ENCODE data around the gene CYBRD1.

CYBRD1 gene

GRCh38 chr2:171490577-171490976, 31.7 kb upstream of the CYBRD1 start:
- TF ChIP-seq PATZ1 (CRISPR knock-in tag; IDR thresholded peaks at IDR 0.05; ENCODE audit: borderline replicate concordance), result no peak
- no peak for TF ChIP-seq CSDC2 (CRISPR knock-in tag; IDR thresholded peaks at IDR 0.05)
- no peak for TF ChIP-seq POU6F1 (CRISPR knock-in tag; IDR thresholded peaks at IDR 0.05; ENCODE audit: borderline replicate concordance, low read depth)
- TF ChIP-seq ESRRG (CRISPR knock-in tag; IDR thresholded peaks at IDR 0.05), result no peak
- TF ChIP-seq TSHZ2 (CRISPR knock-in tag; IDR thresholded peaks at IDR 0.05), result no peak
- TF ChIP-seq PPARA (CRISPR knock-in tag; IDR thresholded peaks at IDR 0.05; ENCODE audit: borderline replicate concordance), result no peak
- no peak for TF ChIP-seq ZNF8 (CRISPR knock-in tag; IDR thresholded peaks at IDR 0.05)
- no peak for TF ChIP-seq SNAI2 (CRISPR knock-in tag; IDR thresholded peaks at IDR 0.05)
- no peak for TF ChIP-seq ZFP30 (CRISPR knock-in tag; IDR thresholded peaks at IDR 0.05)
- TF ChIP-seq ZC3H10 (CRISPR knock-in tag; IDR thresholded peaks at IDR 0.05), result no peak
- TF ChIP-seq RARB (CRISPR knock-in tag; IDR thresholded peaks at IDR 0.05), result no peak
- TF ChIP-seq ARNTL (CRISPR knock-in tag; IDR thresholded peaks at IDR 0.05; ENCODE audit: borderline replicate concordance, low read depth), result no peak
- no peak for TF ChIP-seq TOX (CRISPR knock-in tag; IDR thresholded peaks at IDR 0.05; ENCODE audit: borderline replicate concordance)
- no peak for TF ChIP-seq ZNF565 (CRISPR knock-in tag; conservative IDR thresholded peaks at IDR 0.05; ENCODE audit: low read depth)
- no peak for TF ChIP-seq CREB5 (CRISPR knock-in tag; IDR thresholded peaks at IDR 0.05; ENCODE audit: low read depth)
- no peak for TF ChIP-seq OSR1 (CRISPR knock-in tag; IDR thresholded peaks at IDR 0.05)
- no peak for TF ChIP-seq BACH2 (CRISPR knock-in tag; IDR thresholded peaks at IDR 0.05; ENCODE audit: borderline replicate concordance)
- no peak for TF ChIP-seq TCF4 (CRISPR knock-in tag; IDR thresholded peaks at IDR 0.05; ENCODE audit: borderline replicate concordance)
- ATAC-seq, result no peak

GRCh38 chr2:171491292-171491691, 31.0 kb upstream of the CYBRD1 start:
- no peak for ATAC-seq
- TF ChIP-seq TOX (CRISPR knock-in tag; IDR thresholded peaks at IDR 0.05; ENCODE audit: borderline replicate concordance) (no peak), ESRRG (CRISPR knock-in tag; IDR thresholded peaks at IDR 0.05) (no peak), POU6F1 (CRISPR knock-in tag; IDR thresholded peaks at IDR 0.05; ENCODE audit: borderline replicate concordance, low read depth) (no peak), OSR1 (CRISPR knock-in tag; IDR thresholded peaks at IDR 0.05) (no peak), ARNTL (CRISPR knock-in tag; IDR thresholded peaks at IDR 0.05; ENCODE audit: borderline replicate concordance, low read depth) (no peak), GLIS3 (CRISPR knock-in tag; IDR thresholded peaks at IDR 0.05) (no peak), ZNF8 (CRISPR knock-in tag; IDR thresholded peaks at IDR 0.05) (no peak), TCF4 (CRISPR knock-in tag; IDR thresholded peaks at IDR 0.05; ENCODE audit: borderline replicate concordance) (no peak), CSDC2 (CRISPR knock-in tag; IDR thresholded peaks at IDR 0.05) (no peak), PPARA (CRISPR knock-in tag; IDR thresholded peaks at IDR 0.05; ENCODE audit: borderline replicate concordance) (no peak), CSRNP3 (CRISPR knock-in tag; IDR thresholded peaks at IDR 0.05) (no peak), TSHZ2 (CRISPR knock-in tag; IDR thresholded peaks at IDR 0.05) (no peak), SNAI2 (CRISPR knock-in tag; IDR thresholded peaks at IDR 0.05) (no peak), ZFP30 (CRISPR knock-in tag; IDR thresholded peaks at IDR 0.05) (no peak), RARB (CRISPR knock-in tag; IDR thresholded peaks at IDR 0.05) (no peak), ZNF565 (CRISPR knock-in tag; conservative IDR thresholded peaks at IDR 0.05; ENCODE audit: low read depth) (no peak), CREB5 (CRISPR knock-in tag; IDR thresholded peaks at IDR 0.05; ENCODE audit: low read depth) (no peak)

Measured in SK-N-SH treated with all-trans-retinoic acid at 6 μM for 48 hours (cell line).